ENCODE measurements around the gene TMEM200B.

Gene TMEM200B

DNA sequence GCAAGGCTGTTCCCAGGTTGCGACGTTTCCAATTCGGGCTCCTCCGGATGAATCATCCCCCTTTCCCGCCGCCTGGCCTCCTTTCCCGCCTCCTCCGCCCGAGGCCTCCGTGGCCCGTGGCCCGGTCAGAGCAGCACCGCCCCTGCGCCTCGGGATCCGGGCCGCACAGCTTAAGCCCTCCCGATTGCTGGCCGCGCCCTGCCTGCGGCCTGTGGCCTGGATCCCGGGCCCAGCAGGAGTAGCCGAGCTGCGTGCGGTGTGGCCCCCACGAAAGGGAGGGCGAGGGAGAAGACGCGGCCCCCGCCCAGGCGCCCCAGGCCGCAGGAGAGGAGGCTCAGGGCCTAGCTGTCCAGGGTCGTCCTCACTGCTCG, 1.0 kb downstream of the TMEM200B start:
- Histone ChIP-seq H3K4me3 (ENCODE audit: low read depth, low read length) (peak overlapping the region; percentile 61), H3K4me1 (ENCODE audit: control insufficient read depth, insufficient read depth, low read length) (no peaks in the 10 kb centered on the region), H3K27ac (ENCODE audit: extremely low read depth, low read depth, low read length) (peak overlapping the region; percentile 51), H3K36me3 (ENCODE audit: control insufficient read depth in 2 of 2, insufficient read depth in 1 of 2, low read length in 2 of 2) (peaks cover 0 to 10% of the 10 kb centered on the region in 2 experiments; a peak in 2 of 3 replicates), H3K9me3 (ENCODE audit: control insufficient read depth, insufficient read depth, low read depth, low read length) (no peaks in the 10 kb centered on the region)
- CTCF ChIA-PET = interaction anchor here (0.7 to 1.4 kb wide), 3 partner anchors 18 to 80 kb away, joined by 3 to 6 read pairs (median 3); partner anchors contain the start of gene SRSF4
- POLR2A ChIA-PET = interaction anchor here (0.6 to 2.1 kb wide), 6 partner anchors 9 to 94 kb away, joined by 3 to 12 read pairs (median 4); partner anchors contain the start of gene SRSF4
- no peak for TF ChIP-seq ZFP69B (tag by site-specific recombination; IDR thresholded peaks at IDR 0.05)
- TF ChIP-seq, protein P1, sequence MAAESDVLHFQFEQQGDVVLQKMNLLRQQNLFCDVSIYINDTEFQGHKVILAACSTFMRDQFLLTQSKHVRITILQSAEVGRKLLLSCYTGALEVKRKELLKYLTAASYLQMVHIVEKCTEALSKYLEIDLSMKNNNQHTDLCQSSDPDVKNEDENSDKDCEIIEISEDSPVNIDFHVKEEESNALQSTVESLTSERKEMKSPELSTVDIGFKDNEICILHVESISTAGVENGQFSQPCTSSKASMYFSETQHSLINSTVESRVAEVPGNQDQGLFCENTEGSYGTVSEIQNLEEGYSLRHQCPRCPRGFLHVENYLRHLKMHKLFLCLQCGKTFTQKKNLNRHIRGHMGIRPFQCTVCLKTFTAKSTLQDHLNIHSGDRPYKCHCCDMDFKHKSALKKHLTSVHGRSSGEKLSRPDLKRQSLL (tag by site-specific recombination; IDR thresholded peaks at IDR 0.05) = no peak
- TF ChIP-seq ZNF664 (tag by site-specific recombination; IDR thresholded peaks at IDR 0.05) = no peak

DNA sequence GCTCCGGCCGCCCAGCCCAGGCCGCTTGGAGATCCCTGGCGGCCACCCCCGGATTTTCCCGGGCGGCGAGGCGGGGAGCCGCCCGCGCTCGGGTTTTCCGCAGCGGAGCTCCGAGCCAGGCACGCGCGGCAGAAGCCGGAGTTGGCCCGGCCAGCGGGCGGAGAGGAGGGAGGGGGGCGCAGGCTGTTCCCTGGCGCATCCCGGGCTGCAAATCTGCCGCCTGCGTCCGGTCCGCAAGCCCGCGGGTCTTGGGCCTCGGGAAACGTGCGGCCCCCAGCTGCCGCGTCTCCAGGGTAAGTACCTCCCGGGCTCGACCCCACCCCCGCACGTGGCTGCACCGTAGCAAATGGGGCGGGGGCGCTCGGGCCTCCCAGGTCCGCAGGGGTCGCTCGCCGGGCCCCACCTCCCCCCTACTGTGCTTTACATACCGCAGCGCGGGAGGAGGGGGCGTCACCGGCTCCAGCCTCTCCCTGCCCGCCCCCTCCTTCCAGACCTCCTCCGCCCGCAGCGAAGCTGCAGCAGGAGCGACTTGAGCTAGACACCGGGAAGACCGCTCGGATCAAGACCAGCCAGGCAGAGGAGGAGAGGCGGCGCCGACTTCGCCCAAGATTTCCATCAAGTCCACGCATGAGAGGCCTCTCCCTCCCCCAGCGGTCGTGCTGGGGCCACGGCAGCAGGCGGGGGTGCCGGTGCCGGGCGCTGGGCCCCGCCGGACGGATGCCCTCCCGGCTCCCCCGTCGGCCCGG, 1.6 kb downstream of the TMEM200B start:
- H3K4me1 ChIP-seq (ENCODE audit: control insufficient read depth, insufficient read depth, low read length) = no peaks in the 10 kb centered on the region
- peak overlapping the region; percentile 51 for H3K27ac ChIP-seq (ENCODE audit: extremely low read depth, low read depth, low read length)
- H3K36me3 ChIP-seq (ENCODE audit: control insufficient read depth in 2 of 2, insufficient read depth in 1 of 2, low read length in 2 of 2) = peaks cover 0 to 16% of the 10 kb centered on the region in 2 experiments; a peak in 2 of 3 replicates
- H3K4me3 ChIP-seq (ENCODE audit: low read depth, low read length) = peak overlapping the region; percentile 61
- ChIA-PET POLR2A (interaction anchor here (0.6 to 2.1 kb wide), 6 partner anchors 9 to 93 kb away, joined by 3 to 12 read pairs (median 4); partner anchors contain the start of gene SRSF4), CTCF (interaction anchor here (0.6 to 1.4 kb wide), 6 partner anchors 10 to 418 kb away, joined by 3 to 6 read pairs (median 3); partner anchors contain the start of gene SRSF4)
- TF ChIP-seq, protein P2, sequence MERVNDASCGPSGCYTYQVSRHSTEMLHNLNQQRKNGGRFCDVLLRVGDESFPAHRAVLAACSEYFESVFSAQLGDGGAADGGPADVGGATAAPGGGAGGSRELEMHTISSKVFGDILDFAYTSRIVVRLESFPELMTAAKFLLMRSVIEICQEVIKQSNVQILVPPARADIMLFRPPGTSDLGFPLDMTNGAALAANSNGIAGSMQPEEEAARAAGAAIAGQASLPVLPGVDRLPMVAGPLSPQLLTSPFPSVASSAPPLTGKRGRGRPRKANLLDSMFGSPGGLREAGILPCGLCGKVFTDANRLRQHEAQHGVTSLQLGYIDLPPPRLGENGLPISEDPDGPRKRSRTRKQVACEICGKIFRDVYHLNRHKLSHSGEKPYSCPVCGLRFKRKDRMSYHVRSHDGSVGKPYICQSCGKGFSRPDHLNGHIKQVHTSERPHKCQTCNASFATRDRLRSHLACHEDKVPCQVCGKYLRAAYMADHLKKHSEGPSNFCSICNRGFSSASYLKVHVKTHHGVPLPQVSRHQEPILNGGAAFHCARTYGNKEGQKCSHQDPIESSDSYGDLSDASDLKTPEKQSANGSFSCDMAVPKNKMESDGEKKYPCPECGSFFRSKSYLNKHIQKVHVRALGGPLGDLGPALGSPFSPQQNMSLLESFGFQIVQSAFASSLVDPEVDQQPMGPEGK (tag by site-specific recombination; IDR thresholded peaks at IDR 0.05) = peak; percentile 41; the same call in 1 of the 2 replicates
- no peak for TF ChIP-seq ZNF426 (tag by site-specific recombination; IDR thresholded peaks at IDR 0.05)
- no peak for TF ChIP-seq ZNF610 (tag by site-specific recombination; IDR thresholded peaks at IDR 0.05; ENCODE audit: borderline replicate concordance)
- TF ChIP-seq ZIC2 (tag by site-specific recombination; IDR thresholded peaks at IDR 0.05) = peak; percentile 48; the same call in 1 of the 2 replicates
- TF ChIP-seq ZBTB8A (tag by site-specific recombination; IDR thresholded peaks at IDR 0.05) = peak; percentile 16; the same call in 1 of the 2 replicates
- TF ChIP-seq HOXA7 (CRISPR knock-in tag; IDR thresholded peaks at IDR 0.05; ENCODE audit: borderline replicate concordance) = no peak
- TF ChIP-seq, protein P3, sequence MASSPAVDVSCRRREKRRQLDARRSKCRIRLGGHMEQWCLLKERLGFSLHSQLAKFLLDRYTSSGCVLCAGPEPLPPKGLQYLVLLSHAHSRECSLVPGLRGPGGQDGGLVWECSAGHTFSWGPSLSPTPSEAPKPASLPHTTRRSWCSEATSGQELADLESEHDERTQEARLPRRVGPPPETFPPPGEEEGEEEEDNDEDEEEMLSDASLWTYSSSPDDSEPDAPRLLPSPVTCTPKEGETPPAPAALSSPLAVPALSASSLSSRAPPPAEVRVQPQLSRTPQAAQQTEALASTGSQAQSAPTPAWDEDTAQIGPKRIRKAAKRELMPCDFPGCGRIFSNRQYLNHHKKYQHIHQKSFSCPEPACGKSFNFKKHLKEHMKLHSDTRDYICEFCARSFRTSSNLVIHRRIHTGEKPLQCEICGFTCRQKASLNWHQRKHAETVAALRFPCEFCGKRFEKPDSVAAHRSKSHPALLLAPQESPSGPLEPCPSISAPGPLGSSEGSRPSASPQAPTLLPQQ (tag by site-specific recombination; IDR thresholded peaks at IDR 0.05) = peak; percentile 58; the same call in 1 of the 2 replicates
- TF ChIP-seq ZNF341 (tag by site-specific recombination; IDR thresholded peaks at IDR 0.05; ENCODE audit: low read depth) = peak; percentile 92
- TF ChIP-seq ZNF423 (tag by site-specific recombination; IDR thresholded peaks at IDR 0.05) = no peak
- peak; percentile 45; the same call in 1 of the 2 replicates for TF ChIP-seq GLIS2 (tag by site-specific recombination; IDR thresholded peaks at IDR 0.05)
- peak; percentile 25; the same call in 1 of the 2 replicates for TF ChIP-seq ZBTB17 (tag by site-specific recombination; IDR thresholded peaks at IDR 0.05)
- peak; percentile 55 for TF ChIP-seq ZFHX2 (tag by site-specific recombination; conservative IDR thresholded peaks at IDR 0.05)
- TF ChIP-seq, protein P4, sequence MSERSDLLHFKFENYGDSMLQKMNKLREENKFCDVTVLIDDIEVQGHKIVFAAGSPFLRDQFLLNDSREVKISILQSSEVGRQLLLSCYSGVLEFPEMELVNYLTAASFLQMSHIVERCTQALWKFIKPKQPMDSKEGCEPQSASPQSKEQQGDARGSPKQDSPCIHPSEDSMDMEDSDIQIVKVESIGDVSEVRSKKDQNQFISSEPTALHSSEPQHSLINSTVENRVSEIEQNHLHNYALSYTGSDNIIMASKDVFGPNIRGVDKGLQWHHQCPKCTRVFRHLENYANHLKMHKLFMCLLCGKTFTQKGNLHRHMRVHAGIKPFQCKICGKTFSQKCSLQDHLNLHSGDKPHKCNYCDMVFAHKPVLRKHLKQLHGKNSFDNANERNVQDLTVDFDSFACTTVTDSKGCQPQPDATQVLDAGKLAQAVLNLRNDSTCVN (tag by site-specific recombination; optimal IDR thresholded peaks at IDR 0.05) = peak; percentile 39
- peak; percentile 39; the same call in 1 of the 2 replicates for TF ChIP-seq KLF9 (tag by site-specific recombination; IDR thresholded peaks at IDR 0.05; ENCODE audit: low read depth)
- peak; percentile 63; the same call in 1 of the 2 replicates for TF ChIP-seq KLF8 (tag by site-specific recombination; IDR thresholded peaks at IDR 0.05)
- TF ChIP-seq ZFP69B (tag by site-specific recombination; IDR thresholded peaks at IDR 0.05) = 0 out of 2 replicates have a peak, but pooled peaks have one; percentile 34
- peak; percentile 40; the same call in 1 of the 2 replicates for TF ChIP-seq ZNF335 (tag by site-specific recombination; conservative IDR thresholded peaks at IDR 0.05)
- TF ChIP-seq GLIS1 (tag by site-specific recombination; IDR thresholded peaks at IDR 0.05) = peak; percentile 79
- TF ChIP-seq ZNF600 (tag by site-specific recombination; IDR thresholded peaks at IDR 0.05) = 0 out of 2 replicates have a peak, but pooled peaks have one; percentile 14
- H3K9me3 ChIP-seq (ENCODE audit: control insufficient read depth, insufficient read depth, low read depth, low read length) = no peaks in the 10 kb centered on the region

All from HEK293 (cell line).